Retinal pigment epithelial cell (primary cell): ENCODE data around the gene POFUT2.

Source experiments
- DNase-seq: peaks from one replicate; pipeline ENCODE4 v3.0.0-alpha.2; 2010; ENCODE audit warnings: low read depth
- H3K4me3 ChIP-seq: 2 replicates; pipeline ENCODE4 v1.5.1; 2011; ENCODE audit warnings: mild to moderate bottlenecking, low read length, control low read depth, moderate library complexity
- TF ChIP-seq, protein P1 (sequence below): conservative IDR thresholded peaks from 2 replicates; pipeline ENCODE4 v1.5.1; 2011; ENCODE audit warnings: low read depth, low read length, control low read depth, inconsistent platforms

POFUT2 gene

GRCh38 chr21:45330075-45330781 lies 42.5 kb upstream of the POFUT2 start:
- no peak overlapping the region for H3K4me3 ChIP-seq
- no peak for DNase-seq
- TF ChIP-seq, protein P1, sequence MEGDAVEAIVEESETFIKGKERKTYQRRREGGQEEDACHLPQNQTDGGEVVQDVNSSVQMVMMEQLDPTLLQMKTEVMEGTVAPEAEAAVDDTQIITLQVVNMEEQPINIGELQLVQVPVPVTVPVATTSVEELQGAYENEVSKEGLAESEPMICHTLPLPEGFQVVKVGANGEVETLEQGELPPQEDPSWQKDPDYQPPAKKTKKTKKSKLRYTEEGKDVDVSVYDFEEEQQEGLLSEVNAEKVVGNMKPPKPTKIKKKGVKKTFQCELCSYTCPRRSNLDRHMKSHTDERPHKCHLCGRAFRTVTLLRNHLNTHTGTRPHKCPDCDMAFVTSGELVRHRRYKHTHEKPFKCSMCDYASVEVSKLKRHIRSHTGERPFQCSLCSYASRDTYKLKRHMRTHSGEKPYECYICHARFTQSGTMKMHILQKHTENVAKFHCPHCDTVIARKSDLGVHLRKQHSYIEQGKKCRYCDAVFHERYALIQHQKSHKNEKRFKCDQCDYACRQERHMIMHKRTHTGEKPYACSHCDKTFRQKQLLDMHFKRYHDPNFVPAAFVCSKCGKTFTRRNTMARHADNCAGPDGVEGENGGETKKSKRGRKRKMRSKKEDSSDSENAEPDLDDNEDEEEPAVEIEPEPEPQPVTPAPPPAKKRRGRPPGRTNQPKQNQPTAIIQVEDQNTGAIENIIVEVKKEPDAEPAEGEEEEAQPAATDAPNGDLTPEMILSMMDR: no peak

- no peak overlapping the region for H3K4me3 ChIP-seq
- no peak for DNase-seq
- TF ChIP-seq, protein P1: no peak
Observed at GRCh38 chr21:45329261-45330074, 41.8 kb upstream of the POFUT2 start.

DNA sequence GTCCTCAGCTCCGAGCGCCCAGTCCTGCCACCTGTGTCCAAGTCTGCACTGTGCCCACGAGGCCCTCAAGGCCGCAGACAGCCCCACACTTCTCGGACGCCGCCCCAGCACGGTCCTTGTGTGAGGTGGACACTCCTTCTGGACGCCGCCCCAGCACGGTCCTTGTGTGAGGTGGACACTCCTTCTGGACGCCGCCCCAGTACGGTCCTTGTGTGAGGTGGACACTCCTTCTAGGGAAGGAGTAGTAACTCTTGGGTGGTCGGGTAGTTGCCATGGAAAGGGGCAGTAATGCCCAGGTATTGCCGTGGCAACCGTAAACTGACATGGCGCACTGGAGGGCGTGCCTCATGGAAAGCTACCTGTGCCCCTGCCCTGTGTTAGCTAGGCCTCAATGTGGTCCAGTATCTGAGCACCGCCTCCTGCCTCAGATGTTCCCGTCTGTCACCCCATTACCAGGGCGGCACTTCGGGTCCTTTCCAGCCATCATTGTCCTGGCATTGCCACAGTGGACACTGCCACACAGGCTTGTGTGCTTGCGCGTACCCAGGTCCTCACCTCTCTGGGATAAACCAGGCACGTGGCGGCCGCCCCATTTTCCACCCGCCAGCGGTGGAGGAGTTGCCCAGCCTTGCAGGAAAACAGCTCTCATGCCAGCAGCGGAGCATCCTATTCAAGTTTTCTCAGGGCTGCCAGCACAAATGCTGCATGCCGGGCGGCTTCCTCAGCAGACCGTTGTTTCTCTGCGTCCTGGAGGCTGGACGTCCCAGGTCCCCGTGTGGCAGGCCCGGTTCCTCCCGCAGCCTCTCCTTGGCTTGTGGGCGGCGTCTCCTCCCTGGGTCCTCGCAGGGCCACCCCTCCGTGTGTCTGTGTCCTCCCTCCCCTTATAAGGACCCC lies 40.8 kb upstream of the POFUT2 start:
- H3K4me3 ChIP-seq: no peak overlapping the region
- TF ChIP-seq, protein P1: no peak
- no peak for DNase-seq

- no peak for DNase-seq
- no peak overlapping the region for H3K4me3 ChIP-seq
- TF ChIP-seq, protein P1: no peak
Observed at GRCh38 chr21:45327441-45328197, 39.9 kb upstream of the POFUT2 start.

DNA sequence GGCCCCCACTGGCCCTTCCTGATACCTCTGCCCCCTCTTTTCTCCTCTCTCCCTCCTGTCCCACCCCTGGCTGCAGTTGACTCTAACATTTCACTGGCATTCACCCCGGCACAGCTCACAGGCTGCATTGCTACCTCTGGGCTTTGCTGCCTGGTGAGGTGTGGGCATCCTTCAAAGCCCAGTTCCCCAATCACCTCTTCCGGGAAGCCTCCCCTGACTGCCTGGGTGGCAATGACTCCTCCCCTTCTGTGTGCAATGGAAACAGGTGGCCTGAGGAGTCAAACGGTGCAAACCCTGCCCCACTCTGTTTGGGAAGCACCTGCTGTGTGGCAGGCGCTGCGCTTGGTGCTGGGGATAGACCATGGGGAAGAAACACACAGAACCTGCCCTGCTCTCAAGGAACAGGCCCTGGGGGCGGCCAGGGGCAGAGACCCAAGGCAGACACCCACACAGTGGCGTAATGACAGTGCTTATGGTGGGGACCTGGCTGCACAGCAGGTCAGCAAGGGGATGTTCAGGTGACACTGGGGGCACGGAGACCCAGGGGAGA lies 39.3 kb upstream of the POFUT2 start:
- H3K4me3 ChIP-seq: no peak overlapping the region
- DNase-seq: no peak

More for the DNA sequence above, 39.3 kb upstream of the POFUT2 start:
- TF ChIP-seq, protein P1: no peak
